WI38 (cell line): Measurements from ENCODE around the gene RNF141.

Experiments
- H3K4me3 ChIP-seq: 2 replicates; pipeline ENCODE4 v1.5.1; 2011; ENCODE audit warnings: low read depth, mild to moderate bottlenecking, control low read depth, low read length
- TF ChIP-seq, protein P1 (sequence below): IDR thresholded peaks from 2 replicates; pipeline ENCODE4 v1.5.1; 2012; ENCODE audit warnings: low read depth, mild to moderate bottlenecking, control low read depth, low read length

The RNF141 gene

DNA sequence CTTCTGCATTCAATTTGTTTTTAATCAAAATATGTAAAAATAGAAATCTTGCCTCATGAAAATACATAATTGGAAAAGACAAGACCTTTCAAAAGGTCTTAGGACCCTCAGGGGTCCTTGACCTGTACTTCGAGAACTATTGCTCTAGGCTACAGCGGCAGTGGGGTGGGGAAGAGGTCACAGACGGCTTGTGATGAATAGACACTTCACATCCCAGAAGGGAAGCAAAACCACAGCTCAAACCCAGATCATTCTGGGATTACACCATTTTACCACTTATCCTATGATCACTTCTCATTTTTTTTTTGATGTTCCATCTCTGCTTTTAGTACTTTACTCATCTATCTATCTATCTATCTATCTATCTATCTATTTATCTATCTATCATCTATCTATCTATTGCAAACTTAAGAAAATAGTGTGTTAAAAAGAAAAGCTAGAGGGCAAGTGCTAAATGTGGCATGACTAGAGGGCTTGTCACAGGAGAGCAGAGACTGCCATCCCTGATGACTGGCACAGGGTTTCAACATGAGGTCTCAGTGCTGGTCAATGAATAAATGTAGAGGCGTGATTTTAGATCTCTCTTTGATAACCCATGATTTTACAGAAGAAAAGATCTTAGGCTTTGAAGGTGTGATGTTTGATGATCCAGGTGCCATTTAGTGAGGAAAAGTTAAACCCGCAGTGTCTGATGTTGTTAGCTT, 37.1 kb downstream of the RNF141 start:
- TF ChIP-seq, protein P1, sequence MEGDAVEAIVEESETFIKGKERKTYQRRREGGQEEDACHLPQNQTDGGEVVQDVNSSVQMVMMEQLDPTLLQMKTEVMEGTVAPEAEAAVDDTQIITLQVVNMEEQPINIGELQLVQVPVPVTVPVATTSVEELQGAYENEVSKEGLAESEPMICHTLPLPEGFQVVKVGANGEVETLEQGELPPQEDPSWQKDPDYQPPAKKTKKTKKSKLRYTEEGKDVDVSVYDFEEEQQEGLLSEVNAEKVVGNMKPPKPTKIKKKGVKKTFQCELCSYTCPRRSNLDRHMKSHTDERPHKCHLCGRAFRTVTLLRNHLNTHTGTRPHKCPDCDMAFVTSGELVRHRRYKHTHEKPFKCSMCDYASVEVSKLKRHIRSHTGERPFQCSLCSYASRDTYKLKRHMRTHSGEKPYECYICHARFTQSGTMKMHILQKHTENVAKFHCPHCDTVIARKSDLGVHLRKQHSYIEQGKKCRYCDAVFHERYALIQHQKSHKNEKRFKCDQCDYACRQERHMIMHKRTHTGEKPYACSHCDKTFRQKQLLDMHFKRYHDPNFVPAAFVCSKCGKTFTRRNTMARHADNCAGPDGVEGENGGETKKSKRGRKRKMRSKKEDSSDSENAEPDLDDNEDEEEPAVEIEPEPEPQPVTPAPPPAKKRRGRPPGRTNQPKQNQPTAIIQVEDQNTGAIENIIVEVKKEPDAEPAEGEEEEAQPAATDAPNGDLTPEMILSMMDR: no peak
- no peak overlapping the region for H3K4me3 ChIP-seq

DNA sequence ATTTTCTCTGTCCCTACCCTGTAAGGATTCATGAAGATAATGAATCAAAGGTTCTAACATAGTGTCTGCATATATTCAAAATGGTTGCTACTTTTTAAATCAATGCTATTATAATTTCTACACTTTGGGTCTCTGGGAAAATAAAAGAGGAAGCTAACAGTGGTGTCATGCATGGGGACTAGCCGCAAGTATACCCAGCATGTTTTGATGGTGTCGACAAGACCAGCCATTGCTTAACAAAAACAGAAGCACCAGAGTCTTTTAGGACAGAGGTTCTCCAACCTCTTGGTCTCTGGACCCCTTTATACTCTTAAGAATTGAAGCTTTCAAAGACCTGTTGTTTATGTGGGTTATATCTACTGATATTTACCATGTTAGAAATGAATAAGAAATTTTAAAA, 37.8 kb downstream of the RNF141 start:
- TF ChIP-seq, protein P1: no peak

DNA sequence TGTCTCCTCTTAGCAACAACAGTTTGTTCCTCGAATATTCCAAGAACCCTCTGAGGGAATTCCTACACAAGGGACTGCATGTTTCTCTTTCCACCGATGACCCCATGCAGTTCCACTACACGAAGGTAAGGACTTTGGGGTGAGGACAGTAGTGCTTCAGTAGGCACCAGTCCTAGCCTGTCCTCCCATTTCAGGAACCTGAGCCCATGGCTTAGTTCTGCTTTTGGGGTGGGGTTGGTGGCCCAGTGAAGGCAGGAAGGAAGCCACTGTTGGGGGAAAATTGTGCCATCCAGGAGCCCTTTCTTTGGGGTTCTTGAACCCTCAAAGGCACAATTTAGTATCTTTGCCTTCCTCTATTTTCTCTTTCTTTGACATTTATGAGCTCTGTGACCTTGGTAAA, 38.2 kb downstream of the RNF141 start:
- no peak overlapping the region for H3K4me3 ChIP-seq
- TF ChIP-seq, protein P1: no peak

More for the DNA sequence above, 37.8 kb downstream of the RNF141 start:
- H3K4me3 ChIP-seq: no peak overlapping the region

DNA sequence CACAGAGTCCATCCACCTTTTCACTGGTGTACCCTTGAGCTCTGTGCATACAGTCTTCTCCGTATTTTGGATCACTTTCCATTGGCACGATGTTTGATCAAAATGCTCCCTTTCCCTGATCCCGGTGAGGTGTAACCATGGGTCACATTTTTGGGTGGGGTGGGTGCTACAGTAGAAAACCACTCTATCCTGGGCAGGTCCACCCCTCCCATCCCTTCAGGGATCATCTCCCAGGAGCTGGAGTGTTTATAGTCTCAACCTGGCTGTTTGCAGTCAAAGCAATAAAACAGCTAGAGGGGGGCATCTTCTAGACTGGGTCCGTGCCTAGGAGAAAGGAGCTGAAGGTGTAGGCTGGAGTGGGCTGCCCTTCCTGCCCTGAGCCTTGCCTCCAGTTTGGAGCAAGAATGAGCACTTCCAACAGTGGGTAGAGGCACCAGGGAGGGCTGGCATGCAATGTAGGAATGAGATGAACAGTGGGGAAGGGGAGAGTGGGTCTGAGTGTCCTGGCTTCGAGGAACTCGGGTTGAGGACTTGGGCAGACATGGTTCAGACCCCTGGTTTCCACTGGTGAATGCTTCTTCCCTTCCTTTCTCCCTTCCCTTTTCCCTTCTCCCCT, 38.8 kb downstream of the RNF141 start:
- H3K4me3 ChIP-seq: no peak overlapping the region
- TF ChIP-seq, protein P1: no peak

DNA sequence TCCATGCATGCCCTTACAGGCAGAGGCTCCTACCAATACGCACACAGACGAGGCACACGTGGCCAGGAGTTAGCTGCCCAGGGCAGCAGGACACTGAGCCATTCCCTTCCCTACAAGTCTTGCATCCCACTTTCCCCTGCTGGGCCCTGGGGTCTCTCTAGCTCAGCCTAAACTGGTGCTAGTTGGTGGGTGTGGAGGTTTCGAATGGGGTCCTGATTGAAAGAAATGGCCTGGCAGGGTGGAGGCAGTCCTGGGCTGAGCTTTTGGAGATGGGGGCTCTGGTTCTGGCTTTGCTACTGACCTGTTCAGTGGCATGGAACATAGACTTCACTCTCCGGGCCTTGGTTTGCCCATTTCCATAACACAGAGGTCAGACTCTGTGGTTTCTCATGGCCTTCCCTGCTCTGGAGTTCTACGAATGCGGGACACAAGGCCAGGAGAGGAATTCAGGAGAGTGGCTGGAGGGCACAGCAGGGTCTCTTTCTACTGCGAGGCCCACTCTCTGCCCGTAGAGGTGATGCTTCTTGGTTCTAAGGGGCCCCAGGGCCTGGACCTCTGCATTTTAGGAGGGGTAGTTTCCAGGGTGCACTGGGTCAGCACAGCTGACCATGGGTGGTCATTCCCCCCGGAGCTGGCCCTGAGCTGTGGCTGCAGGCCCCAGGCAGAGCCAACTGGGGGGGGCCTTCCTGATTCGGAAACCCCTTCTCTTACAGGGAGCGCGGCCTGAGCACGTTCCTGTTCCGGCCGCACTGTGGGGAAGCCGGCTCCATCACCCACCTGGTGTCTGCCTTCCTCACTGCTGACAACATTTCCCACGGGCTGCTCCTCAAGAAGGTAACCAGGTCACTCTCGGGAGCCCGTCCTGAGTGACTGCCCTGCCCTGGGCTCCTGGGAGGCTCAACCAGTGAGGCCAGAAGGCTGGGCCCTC, 40.0 kb downstream of the RNF141 start:
- TF ChIP-seq, protein P1: no peak
- H3K4me3 ChIP-seq: no peak overlapping the region

DNA sequence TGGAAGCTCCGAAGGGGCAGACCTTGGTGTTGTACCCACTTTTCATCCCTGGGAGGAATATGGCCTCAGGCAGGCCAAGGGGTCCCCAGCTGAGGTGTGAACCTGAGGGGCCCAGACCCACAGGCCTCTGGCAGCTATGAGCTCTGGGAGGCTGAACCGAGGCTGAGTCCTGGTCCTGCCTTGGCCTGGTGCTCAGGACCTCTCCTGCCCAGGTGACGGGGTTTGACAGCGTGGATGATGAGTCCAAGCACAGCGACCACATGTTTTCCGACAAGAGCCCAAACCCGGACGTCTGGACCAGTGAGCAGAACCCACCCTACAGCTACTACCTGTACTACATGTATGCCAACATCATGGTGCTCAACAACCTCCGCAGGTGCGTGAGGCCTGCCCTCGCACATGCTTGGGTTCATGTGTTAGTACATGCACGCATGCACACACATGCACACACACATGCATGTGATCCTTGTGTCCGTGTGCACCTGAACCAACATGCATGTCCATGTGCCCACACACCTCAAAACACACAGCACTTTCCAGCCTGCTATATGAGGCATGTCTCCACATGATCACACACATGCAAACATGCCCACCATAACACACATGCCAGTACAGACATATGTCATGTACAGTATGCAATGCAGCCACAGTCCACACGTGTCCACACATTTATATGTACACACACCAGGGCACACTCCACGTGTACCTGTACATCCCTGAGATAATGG, 40.9 kb downstream of the RNF141 start:
- TF ChIP-seq, protein P1: no peak
- H3K4me3 ChIP-seq: no peak overlapping the region
